ENCODE measurements around the gene PER1. TPM values are rescaled to one million over a fixed set of nuclear protein-coding genes. Genes with fewer than 3 reads are reported as not detected.
"Not testable (repeated sequence)": the region's sequence is repeated elsewhere in the genome, so short reads cannot be mapped to it uniquely, and the experiment has no call there.

Gene PER1
- total RNA-seq, 2 experiments from 2014 or later: 123 to 129 TPM

DNA sequence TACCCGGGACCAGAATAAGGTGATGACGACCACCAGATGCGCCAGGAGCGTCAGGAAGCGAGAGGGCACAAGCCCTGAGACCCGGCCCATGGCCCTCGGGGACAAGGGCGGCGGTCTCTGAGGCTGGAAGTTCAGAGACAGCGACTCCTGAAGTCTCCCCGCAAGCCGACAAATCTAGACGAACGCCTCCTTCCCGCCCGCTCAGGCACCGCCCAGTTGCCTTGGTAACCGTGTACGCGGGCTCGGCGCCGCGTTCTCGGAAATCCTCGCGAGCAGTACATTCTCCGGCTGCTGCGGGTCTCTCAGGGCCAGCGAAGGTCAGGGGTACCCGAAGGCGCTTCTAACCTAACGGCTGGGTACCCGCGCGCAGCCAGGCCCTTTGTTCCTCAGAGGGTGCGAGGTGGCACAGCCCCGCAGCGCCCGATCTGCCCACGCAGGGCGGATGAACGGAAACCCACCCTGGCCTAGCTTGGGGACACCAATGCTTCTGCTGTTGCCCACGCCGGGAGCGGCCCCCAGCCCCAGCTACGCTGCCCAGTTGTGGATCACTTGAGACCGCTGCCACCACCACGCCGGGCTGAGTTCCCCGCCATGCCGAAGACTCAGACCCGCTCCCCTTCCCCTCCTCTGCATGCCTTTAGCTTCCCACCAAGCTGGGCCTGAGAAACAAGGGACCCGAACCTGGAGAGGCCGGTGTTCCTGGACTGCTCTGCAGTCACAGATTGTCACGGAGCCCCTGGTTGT, 24.2 kb upstream of the PER1 start, which contains the start of gene TMEM107:
TMEM107 (minus strand) TSS at position 184 of the 744 bp plus-strand sequence; CDS start at position 90, 94 bp downstream.
- Mint-ChIP-seq H3K9me3 (no peaks in the 10 kb centered on the region), H3K4me1 (ENCODE audit: low read depth) (peaks cover 39% of the 10 kb centered on the region), H3K36me3 (ENCODE audit: low read depth) (no peaks in the 10 kb centered on the region), H3K27ac (peak within 1 kb of the TSS; percentile 92), H3K27me3 (no peaks in the 10 kb centered on the region), H3K4me3 (peak within 1 kb of the TSS; percentile 89)
- ATAC-seq: peak; percentile 55
- intact Hi-C loops (cut with micrococcal nuclease): no loop called here
- POLR2A ChIA-PET: interaction anchor here (0.7 to 6.8 kb wide), 9 partner anchors 8 to 72 kb away, joined by 3 to 273 read pairs (median 6); partner anchors contain the start of genes BORCS6, CTC1 and PFAS
- DNase-seq: peak; percentile 91
- CTCF ChIA-PET: interaction anchor here (1.4 to 2.7 kb wide), 4 partner anchors 10 to 57 kb away, joined by 3 to 14 read pairs (median 4); partner anchors contain the start of gene ALOXE3
- TF ChIP-seq CTCF (IDR thresholded peaks at IDR 0.05): no peak

- ChIA-PET POLR2A (interaction anchor here (0.6 to 6.8 kb wide), 6 partner anchors 11 to 72 kb away, joined by 3 to 273 read pairs (median 6); partner anchors contain the start of genes BORCS6, CTC1 and PFAS), CTCF (interaction anchor here (1.4 to 2.7 kb wide), 2 partner anchors 12 to 56 kb away, joined by 3 to 14 read pairs; partner anchors contain the start of gene ALOXE3)
- Mint-ChIP-seq H3K4me1 (ENCODE audit: low read depth) (peaks cover 39% of the 10 kb centered on the region), H3K4me3 (peak overlapping the region; percentile 89), H3K27me3 (no peaks in the 10 kb centered on the region), H3K36me3 (ENCODE audit: low read depth) (no peaks in the 10 kb centered on the region), H3K9me3 (no peaks in the 10 kb centered on the region), H3K27ac (peak overlapping the region; percentile 92)
- intact Hi-C loops (cut with micrococcal nuclease): no loop called here
- DNase-seq (peak; percentile 38), ATAC-seq (peak; percentile 4)
- TF ChIP-seq CTCF (IDR thresholded peaks at IDR 0.05): no peak
These were observed 23.6 kb upstream of the PER1 start for GRCh38 chr17:8175795-8176196.

DNA sequence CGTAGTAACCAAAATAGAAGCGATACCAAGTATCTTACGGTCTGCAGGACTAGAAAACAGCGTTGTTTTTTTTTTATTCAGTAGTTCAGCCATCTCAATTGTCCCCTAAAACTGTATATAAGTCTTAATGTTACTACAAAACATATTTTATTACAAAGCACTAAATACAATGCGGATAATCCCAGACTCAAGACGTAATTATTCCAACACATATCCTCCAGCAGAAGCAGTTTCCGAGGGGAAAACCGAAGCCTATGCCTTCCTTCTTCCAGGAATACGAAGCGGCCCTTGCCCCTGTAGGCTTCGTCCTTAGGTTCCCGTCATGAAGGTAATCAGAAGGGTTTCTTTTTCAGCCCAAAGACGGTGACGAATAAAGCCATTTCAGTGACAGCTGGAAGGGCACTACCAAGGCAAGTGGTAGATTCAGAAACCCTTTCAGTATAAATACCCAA, 21.7 kb upstream of the PER1 start:
- Mint-ChIP-seq H3K4me3 (peak overlapping the region; percentile 89), H3K36me3 (ENCODE audit: low read depth) (no peaks in the 10 kb centered on the region), H3K27me3 (no peaks in the 10 kb centered on the region), H3K9me3 (no peaks in the 10 kb centered on the region), H3K27ac (peak overlapping the region; percentile 100), H3K4me1 (ENCODE audit: low read depth) (peaks cover 39% of the 10 kb centered on the region)
- no peak for TF ChIP-seq CTCF (IDR thresholded peaks at IDR 0.05)
- ChIA-PET CTCF (interaction anchor here (0.7 to 1.7 kb wide), 7 partner anchors 10 to 75 kb away, joined by 3 to 11 read pairs (median 3); partner anchors contain the start of gene PFAS), POLR2A (interaction anchor here (0.7 to 6.8 kb wide), 44 partner anchors 13 to 775 kb away, joined by 3 to 476 read pairs (median 7); partner anchors contain the start of genes ALOXE3, AURKB, BORCS6 and CTC1)
- intact Hi-C loops (cut with micrococcal nuclease): no loop called here
- no peak for ATAC-seq
- DNase-seq: no peak

GRCh38 chr17:8173056-8173870, 21.1 kb upstream of the PER1 start:
- H3K36me3 Mint-ChIP-seq (ENCODE audit: low read depth): no peaks in the 10 kb centered on the region
- no peaks in the 10 kb centered on the region for H3K9me3 Mint-ChIP-seq
- ChIA-PET CTCF (interaction anchor here (0.7 to 1.7 kb wide), 9 partner anchors 9 to 204 kb away, joined by 3 to 11 read pairs (median 3); partner anchors contain the start of genes KRABD2 and PFAS), POLR2A (interaction anchor here (0.6 to 6.8 kb wide), 47 partner anchors 13 to 776 kb away, joined by 3 to 476 read pairs (median 6); partner anchors contain the start of genes ALOXE3, AURKB, BORCS6 and CTC1)
- H3K27ac Mint-ChIP-seq: peak overlapping the region; percentile 100
- intact Hi-C loops (cut with micrococcal nuclease): no loop called here
- TF ChIP-seq CTCF (IDR thresholded peaks at IDR 0.05): no peak
- no peaks in the 10 kb centered on the region for H3K27me3 Mint-ChIP-seq
- ATAC-seq: peak; percentile 86
- peaks cover 39% of the 10 kb centered on the region for H3K4me1 Mint-ChIP-seq (ENCODE audit: low read depth)
- peak overlapping the region; percentile 89 for H3K4me3 Mint-ChIP-seq
- DNase-seq: peak; percentile 96

DNA sequence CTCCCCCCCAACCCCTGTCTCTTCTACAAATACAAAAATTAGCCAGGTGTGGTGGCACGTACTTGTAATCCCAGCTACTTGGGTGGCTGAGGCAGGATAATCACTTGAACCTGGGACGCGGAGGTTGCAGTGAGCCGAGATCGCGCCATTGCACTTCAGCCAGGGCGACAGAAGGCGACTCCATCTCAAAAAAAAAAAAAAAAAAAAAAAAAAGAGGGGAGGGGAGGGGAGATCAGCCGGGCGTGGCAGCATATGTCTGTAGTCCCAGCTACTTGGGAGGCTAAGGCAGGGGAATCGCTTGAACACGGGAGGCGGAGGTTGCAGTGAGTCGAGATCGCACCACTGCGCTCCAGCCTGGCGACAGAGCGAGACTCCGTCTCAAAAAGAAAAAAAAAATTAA, 18.0 kb upstream of the PER1 start:
- ChIA-PET CTCF (interaction anchor here (1.2 to 1.3 kb wide), 2 partner anchors 9 to 10 kb away, joined by 3 read pairs; no protein-coding TSS in a partner anchor), POLR2A (interaction anchor here (5.9 kb wide), 1 partner anchor 16 kb away, joined by 476 read pairs; the partner anchor contains the start of genes PER1 and VAMP2)
- H3K27me3 Mint-ChIP-seq; intact Hi-C loops (cut with micrococcal nuclease); H3K27ac Mint-ChIP-seq; H3K4me3 Mint-ChIP-seq; H3K9me3 Mint-ChIP-seq; H3K36me3 Mint-ChIP-seq (ENCODE audit: low read depth); DNase-seq; ATAC-seq: not testable (repeated sequence)
- H3K4me1 Mint-ChIP-seq (ENCODE audit: low read depth): peaks cover 25% of the 10 kb centered on the region

Data from activated CD8-positive, alpha-beta T cell treated with anti-CD3 and anti-CD28 coated beads for 36 hours (primary cell).